OCI-LY1 (cell line): Measurements from ENCODE around the gene ROBO1.
"Not testable (repeated sequence)": the region's sequence is repeated elsewhere in the genome, so short reads cannot be mapped to it uniquely, and the experiment has no call there.

Experiments used
- EZH2 ChIP-seq: fragments of 200-600 bp; sonication (generic), shearing (Covaris generic); IDR thresholded peaks from 2 replicates; pipeline ENCODE4 v1.8.0; 2017; ENCODE audit warnings: borderline replicate concordance, mixed run types, mild to moderate bottlenecking, antibody characterized with exemption, low read length, moderate library complexity, mixed read lengths
- TF ChIP-seq, protein P1 (sequence below): fragments of 200-600 bp; sonication (generic), shearing (Covaris generic); IDR thresholded peaks from 2 replicates; pipeline ENCODE4 v1.5.1; 2017; ENCODE audit warnings: mild to moderate bottlenecking, antibody characterized with exemption, low read length, moderate library complexity, mixed read lengths

DNA sequence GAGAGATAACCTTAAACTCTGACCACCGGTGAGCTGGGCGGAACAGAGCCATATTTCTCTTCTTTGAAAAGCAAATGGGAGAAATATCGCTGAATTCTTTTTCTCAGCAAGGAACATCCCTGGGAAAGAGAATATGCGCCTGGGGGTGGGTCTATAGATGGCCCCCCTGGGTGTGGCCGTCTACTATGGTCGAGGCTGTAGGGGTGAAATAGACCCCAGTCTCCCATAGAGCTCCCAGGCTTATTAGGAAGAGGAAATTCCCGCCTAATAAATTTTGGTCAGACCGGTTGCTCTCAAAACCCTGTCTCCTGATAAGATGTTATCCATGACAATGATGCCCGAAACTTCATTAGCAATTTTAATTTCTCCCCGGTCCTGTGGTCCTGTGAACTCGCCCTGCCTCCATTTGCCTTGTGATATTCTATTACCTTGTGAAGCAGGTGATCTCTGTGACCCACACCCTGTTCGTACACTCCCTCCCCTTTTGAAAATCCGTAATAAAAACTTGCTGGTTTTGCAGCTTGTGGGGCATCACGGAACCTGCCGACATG is 441.9 kb downstream of the ROBO1 start:
- TF ChIP-seq, protein P1, sequence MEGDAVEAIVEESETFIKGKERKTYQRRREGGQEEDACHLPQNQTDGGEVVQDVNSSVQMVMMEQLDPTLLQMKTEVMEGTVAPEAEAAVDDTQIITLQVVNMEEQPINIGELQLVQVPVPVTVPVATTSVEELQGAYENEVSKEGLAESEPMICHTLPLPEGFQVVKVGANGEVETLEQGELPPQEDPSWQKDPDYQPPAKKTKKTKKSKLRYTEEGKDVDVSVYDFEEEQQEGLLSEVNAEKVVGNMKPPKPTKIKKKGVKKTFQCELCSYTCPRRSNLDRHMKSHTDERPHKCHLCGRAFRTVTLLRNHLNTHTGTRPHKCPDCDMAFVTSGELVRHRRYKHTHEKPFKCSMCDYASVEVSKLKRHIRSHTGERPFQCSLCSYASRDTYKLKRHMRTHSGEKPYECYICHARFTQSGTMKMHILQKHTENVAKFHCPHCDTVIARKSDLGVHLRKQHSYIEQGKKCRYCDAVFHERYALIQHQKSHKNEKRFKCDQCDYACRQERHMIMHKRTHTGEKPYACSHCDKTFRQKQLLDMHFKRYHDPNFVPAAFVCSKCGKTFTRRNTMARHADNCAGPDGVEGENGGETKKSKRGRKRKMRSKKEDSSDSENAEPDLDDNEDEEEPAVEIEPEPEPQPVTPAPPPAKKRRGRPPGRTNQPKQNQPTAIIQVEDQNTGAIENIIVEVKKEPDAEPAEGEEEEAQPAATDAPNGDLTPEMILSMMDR: not testable (repeated sequence)
- not testable (repeated sequence) for TF ChIP-seq EZH2
